Measurements from ENCODE around the gene NCEH1.
"Not testable (repeated sequence)": the region's sequence is repeated elsewhere in the genome, so short reads cannot be mapped to it uniquely, and the experiment has no call there.

Gene NCEH1

DNA sequence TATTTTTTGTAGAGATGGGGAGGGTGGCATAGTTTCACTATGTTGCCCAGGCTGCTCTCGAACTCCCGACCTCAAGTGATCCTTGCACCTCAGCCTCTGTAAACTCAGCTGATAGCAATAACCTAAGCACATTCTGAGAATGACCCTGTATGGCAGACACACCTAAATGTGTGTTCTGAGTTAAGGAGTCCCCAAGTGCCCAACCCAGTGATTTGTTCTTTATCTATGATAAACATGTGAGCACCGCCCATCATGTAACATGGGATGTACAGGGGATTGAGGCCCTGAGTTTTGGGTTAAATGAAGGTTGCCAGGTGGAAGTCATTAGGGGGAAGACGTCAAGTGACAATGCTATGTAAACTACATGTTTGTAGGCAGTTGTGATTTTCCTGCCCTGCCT, 5.7 kb downstream of the NCEH1 start:
- DNase-seq (ENCODE audit: low read depth) = no peak
- H3K9ac ChIP-seq (ENCODE audit: low read length) = no peak overlapping the region
- H3K4me1 ChIP-seq (ENCODE audit: control insufficient read depth, insufficient read depth, low read length) = peaks cover 14% of the 10 kb centered on the region
- no peak overlapping the region for H3K4me3 ChIP-seq (ENCODE audit: low read length)
- no peaks in the 10 kb centered on the region for H3K27me3 ChIP-seq (replicated peaks; ENCODE audit: control insufficient read depth, insufficient read depth, low read length)
- H3K9me3 ChIP-seq (ENCODE audit: control insufficient read depth, low read length) = no peaks in the 10 kb centered on the region
- H3K36me3 ChIP-seq (ENCODE audit: control insufficient read depth, insufficient read depth, low read length, severe bottlenecking) = no peaks in the 10 kb centered on the region

- Histone ChIP-seq H3K27me3 (replicated peaks; ENCODE audit: control insufficient read depth, insufficient read depth, low read length) (no peaks in the 10 kb centered on the region), H3K9me3 (ENCODE audit: control insufficient read depth, low read length) (no peaks in the 10 kb centered on the region), H3K9ac (ENCODE audit: low read length) (no peak overlapping the region), H3K4me3 (ENCODE audit: low read length) (no peak overlapping the region), H3K36me3 (ENCODE audit: control insufficient read depth, insufficient read depth, low read length, severe bottlenecking) (no peaks in the 10 kb centered on the region), H3K4me1 (ENCODE audit: control insufficient read depth, insufficient read depth, low read length) (peaks cover 4% of the 10 kb centered on the region)
- DNase-seq (ENCODE audit: low read depth) = no peak
These were observed 6.9 kb downstream of the NCEH1 start for GRCh38 chr3:172704001-172704400.

GRCh38 chr3:172702731-172703130, 8.1 kb downstream of the NCEH1 start:
- H3K9ac ChIP-seq (ENCODE audit: low read length); H3K4me3 ChIP-seq (ENCODE audit: low read length); H3K27me3 ChIP-seq (replicated peaks; ENCODE audit: control insufficient read depth, insufficient read depth, low read length); DNase-seq (ENCODE audit: low read depth); H3K9me3 ChIP-seq (ENCODE audit: control insufficient read depth, low read length); H3K4me1 ChIP-seq (ENCODE audit: control insufficient read depth, insufficient read depth, low read length); H3K36me3 ChIP-seq (ENCODE audit: control insufficient read depth, insufficient read depth, low read length, severe bottlenecking): not testable (repeated sequence)

DNA sequence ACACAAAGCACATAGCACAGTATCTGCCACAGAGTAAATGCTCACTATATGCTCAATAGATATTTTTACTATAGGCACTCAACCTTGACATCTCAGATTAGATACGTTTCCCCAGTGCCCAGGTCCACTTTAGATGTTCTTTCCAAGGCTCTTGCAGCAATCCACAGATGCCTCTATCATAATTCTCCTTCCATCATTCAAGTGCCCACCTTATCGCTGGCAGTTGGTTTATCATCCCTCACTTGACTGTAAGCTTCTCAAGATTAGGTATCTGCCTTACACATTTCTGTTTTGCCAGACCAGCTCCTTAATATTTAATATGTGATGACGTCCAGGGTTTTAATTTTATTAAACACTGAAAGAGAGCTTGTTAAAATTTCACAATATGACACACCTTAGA, 8.6 kb downstream of the NCEH1 start:
- Histone ChIP-seq H3K9ac (ENCODE audit: low read length) (no peak overlapping the region), H3K9me3 (ENCODE audit: control insufficient read depth, low read length) (no peaks in the 10 kb centered on the region), H3K36me3 (ENCODE audit: control insufficient read depth, insufficient read depth, low read length, severe bottlenecking) (no peaks in the 10 kb centered on the region), H3K27me3 (replicated peaks; ENCODE audit: control insufficient read depth, insufficient read depth, low read length) (no peaks in the 10 kb centered on the region), H3K4me1 (ENCODE audit: control insufficient read depth, insufficient read depth, low read length) (no peaks in the 10 kb centered on the region), H3K4me3 (ENCODE audit: low read length) (no peak overlapping the region)
- no peak for DNase-seq (ENCODE audit: low read depth)

DNA sequence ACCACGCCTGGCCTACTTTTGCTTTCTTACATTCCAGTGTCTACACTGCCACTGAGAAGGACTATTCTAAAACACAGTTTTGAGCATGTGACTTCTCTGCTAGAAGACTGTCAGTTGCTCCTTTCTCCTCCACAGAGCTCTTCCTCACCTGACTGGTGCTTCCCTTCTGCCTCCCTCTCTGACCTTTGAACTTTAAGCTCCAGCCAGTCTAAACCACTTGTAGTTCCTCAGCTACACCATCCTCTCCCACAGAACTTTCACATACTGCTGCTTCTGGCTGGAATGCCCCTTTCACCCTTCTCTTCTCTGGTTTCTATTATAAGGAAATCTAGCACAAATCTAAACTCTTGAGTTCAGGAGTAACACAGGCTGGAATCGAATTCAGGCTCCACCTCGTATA, 9.1 kb downstream of the NCEH1 start:
- H3K4me1 ChIP-seq (ENCODE audit: control insufficient read depth, insufficient read depth, low read length) = no peaks in the 10 kb centered on the region
- no peaks in the 10 kb centered on the region for H3K27me3 ChIP-seq (replicated peaks; ENCODE audit: control insufficient read depth, insufficient read depth, low read length)
- H3K9ac ChIP-seq (ENCODE audit: low read length) = no peak overlapping the region
- H3K36me3 ChIP-seq (ENCODE audit: control insufficient read depth, insufficient read depth, low read length, severe bottlenecking) = no peaks in the 10 kb centered on the region
- H3K4me3 ChIP-seq (ENCODE audit: low read length) = no peak overlapping the region
- no peak for DNase-seq (ENCODE audit: low read depth)
- no peaks in the 10 kb centered on the region for H3K9me3 ChIP-seq (ENCODE audit: control insufficient read depth, low read length)

DNA sequence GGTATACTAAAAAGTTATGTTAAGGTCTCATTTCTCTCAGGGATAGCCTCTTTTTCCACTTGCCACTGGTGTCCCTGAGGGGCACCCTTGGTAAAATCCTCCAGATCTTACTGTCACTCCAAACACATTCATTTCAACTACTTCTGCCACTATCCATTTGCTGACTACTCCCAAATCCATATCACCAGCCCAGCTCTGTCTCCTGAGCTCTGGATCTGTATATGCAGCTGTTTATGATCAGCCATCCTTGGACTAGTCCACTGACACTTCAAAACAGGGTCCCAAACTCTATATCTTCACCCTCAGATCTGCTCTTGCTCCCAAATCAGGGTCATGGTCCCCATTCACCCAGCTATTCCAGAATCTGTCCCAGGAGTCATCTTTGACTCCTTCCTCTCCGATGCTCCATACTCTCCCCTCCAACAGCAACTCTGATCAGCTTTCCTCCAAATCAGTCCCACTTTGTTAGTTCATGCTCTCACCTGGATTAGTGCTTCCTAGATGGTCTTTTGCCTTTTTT, 9.9 kb downstream of the NCEH1 start:
- Histone ChIP-seq H3K4me1 (ENCODE audit: control insufficient read depth, insufficient read depth, low read length) (no peaks in the 10 kb centered on the region), H3K4me3 (ENCODE audit: low read length) (no peak overlapping the region), H3K36me3 (ENCODE audit: control insufficient read depth, insufficient read depth, low read length, severe bottlenecking) (no peaks in the 10 kb centered on the region), H3K9me3 (ENCODE audit: control insufficient read depth, low read length) (no peaks in the 10 kb centered on the region), H3K27me3 (replicated peaks; ENCODE audit: control insufficient read depth, insufficient read depth, low read length) (no peaks in the 10 kb centered on the region), H3K9ac (ENCODE audit: low read length) (no peak overlapping the region)
- no peak for DNase-seq (ENCODE audit: low read depth)

GRCh38 chr3:172700256-172700655, 10.6 kb downstream of the NCEH1 start:
- Histone ChIP-seq H3K9ac (ENCODE audit: low read length) (no peak overlapping the region), H3K4me1 (ENCODE audit: control insufficient read depth, insufficient read depth, low read length) (no peaks in the 10 kb centered on the region), H3K9me3 (ENCODE audit: control insufficient read depth, low read length) (no peaks in the 10 kb centered on the region), H3K4me3 (ENCODE audit: low read length) (no peak overlapping the region), H3K27me3 (replicated peaks; ENCODE audit: control insufficient read depth, insufficient read depth, low read length) (no peaks in the 10 kb centered on the region), H3K36me3 (ENCODE audit: control insufficient read depth, insufficient read depth, low read length, severe bottlenecking) (no peaks in the 10 kb centered on the region)
- no peak for DNase-seq (ENCODE audit: low read depth)

- H3K27me3 ChIP-seq (replicated peaks; ENCODE audit: control insufficient read depth, insufficient read depth, low read length) = no peaks in the 10 kb centered on the region
- no peaks in the 10 kb centered on the region for H3K9me3 ChIP-seq (ENCODE audit: control insufficient read depth, low read length)
- H3K4me3 ChIP-seq (ENCODE audit: low read length) = no peak overlapping the region
- no peaks in the 10 kb centered on the region for H3K36me3 ChIP-seq (ENCODE audit: control insufficient read depth, insufficient read depth, low read length, severe bottlenecking)
- no peak overlapping the region for H3K9ac ChIP-seq (ENCODE audit: low read length)
- no peaks in the 10 kb centered on the region for H3K4me1 ChIP-seq (ENCODE audit: control insufficient read depth, insufficient read depth, low read length)
- DNase-seq (ENCODE audit: low read depth) = no peak
These were observed 11.8 kb downstream of the NCEH1 start for GRCh38 chr3:172699031-172699430.

GRCh38 chr3:172698631-172699030, 12.2 kb downstream of the NCEH1 start:
- no peaks in the 10 kb centered on the region for H3K36me3 ChIP-seq (ENCODE audit: control insufficient read depth, insufficient read depth, low read length, severe bottlenecking)
- no peaks in the 10 kb centered on the region for H3K9me3 ChIP-seq (ENCODE audit: control insufficient read depth, low read length)
- no peaks in the 10 kb centered on the region for H3K27me3 ChIP-seq (replicated peaks; ENCODE audit: control insufficient read depth, insufficient read depth, low read length)
- no peak overlapping the region for H3K4me3 ChIP-seq (ENCODE audit: low read length)
- H3K4me1 ChIP-seq (ENCODE audit: control insufficient read depth, insufficient read depth, low read length) = no peaks in the 10 kb centered on the region
- no peak overlapping the region for H3K9ac ChIP-seq (ENCODE audit: low read length)
- no peak for DNase-seq (ENCODE audit: low read depth)

DNA sequence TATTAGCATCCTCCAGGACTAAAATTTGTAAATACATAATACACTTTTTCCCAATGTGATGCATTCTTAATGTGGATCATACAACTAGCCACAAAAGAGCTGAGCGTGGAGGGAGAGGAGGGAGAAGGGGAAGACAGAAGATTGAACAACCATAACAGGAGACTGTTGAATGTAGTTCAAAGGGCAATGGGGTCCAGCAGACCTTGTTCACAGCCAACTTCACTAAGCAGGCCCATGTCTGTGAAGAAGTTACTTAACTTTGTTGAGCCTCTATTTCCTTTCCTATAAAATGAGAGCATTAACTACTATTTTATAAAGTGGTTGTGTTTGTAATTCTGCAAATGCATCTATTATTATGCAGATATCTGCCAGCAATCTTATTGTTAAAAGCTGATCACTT, 13.3 kb downstream of the NCEH1 start:
- Histone ChIP-seq H3K9ac (ENCODE audit: low read length) (no peak overlapping the region), H3K4me3 (ENCODE audit: low read length) (no peak overlapping the region), H3K4me1 (ENCODE audit: control insufficient read depth, insufficient read depth, low read length) (no peaks in the 10 kb centered on the region), H3K9me3 (ENCODE audit: control insufficient read depth, low read length) (no peaks in the 10 kb centered on the region), H3K27me3 (replicated peaks; ENCODE audit: control insufficient read depth, insufficient read depth, low read length) (no peaks in the 10 kb centered on the region), H3K36me3 (ENCODE audit: control insufficient read depth, insufficient read depth, low read length, severe bottlenecking) (no peaks in the 10 kb centered on the region)
- no peak for DNase-seq (ENCODE audit: low read depth)

DNA sequence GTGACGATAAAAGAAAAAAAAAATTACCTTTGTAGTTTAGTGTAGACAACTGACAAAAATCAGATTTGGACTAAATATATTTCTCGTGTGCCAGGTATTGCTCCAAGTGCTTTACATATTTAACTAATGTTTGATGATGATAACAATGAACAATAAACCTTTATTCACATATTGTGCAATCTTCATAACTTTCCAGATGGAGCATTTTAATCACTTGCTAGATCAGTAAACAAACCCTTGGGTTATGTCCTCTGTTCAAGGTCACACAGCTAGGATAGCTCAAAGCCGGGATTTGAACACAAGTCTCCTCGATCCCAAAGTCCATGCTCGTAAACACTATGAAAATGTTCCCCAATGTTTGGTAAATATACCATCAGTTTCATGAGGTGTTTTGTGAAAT, 14.5 kb downstream of the NCEH1 start:
- DNase-seq (ENCODE audit: low read depth) = no peak
- Histone ChIP-seq H3K4me3 (ENCODE audit: low read length) (no peak overlapping the region), H3K27me3 (replicated peaks; ENCODE audit: control insufficient read depth, insufficient read depth, low read length) (no peaks in the 10 kb centered on the region), H3K9ac (ENCODE audit: low read length) (no peak overlapping the region), H3K36me3 (ENCODE audit: control insufficient read depth, insufficient read depth, low read length, severe bottlenecking) (no peaks in the 10 kb centered on the region), H3K4me1 (ENCODE audit: control insufficient read depth, insufficient read depth, low read length) (no peaks in the 10 kb centered on the region), H3K9me3 (ENCODE audit: control insufficient read depth, low read length) (no peaks in the 10 kb centered on the region)

DNA sequence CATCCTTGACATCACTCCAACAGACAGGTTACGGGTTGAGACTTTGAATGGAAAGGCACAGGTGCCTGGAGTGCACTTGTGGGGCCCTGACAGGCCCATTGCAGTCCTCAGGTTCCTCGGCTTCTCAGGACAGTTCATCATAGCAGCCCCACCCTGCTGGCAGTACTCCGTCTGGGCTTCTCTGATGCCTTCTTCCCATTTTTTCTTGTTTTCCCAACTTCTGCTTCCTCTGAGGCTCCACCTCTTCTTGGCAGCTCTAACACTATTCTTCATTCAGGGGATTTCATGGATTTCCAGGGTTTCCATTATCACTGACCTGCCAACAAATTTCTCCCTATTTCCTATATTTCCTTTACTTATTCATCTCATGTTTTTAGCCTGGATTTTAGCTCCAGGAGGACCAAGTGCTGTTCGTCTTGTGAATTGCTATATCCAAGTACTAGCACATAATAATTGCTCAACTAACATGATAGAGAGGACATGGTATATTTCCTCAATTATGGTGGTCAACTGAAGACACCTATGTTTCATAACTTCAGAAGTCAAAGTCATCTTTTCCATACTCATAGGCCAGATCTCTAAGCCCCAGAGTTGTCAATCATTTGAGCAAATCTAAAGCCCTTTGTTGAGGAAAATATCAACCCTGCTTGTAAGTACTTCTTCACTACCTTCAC, 16.2 kb downstream of the NCEH1 start:
- no peak overlapping the region for H3K9ac ChIP-seq (ENCODE audit: low read length)
- no peaks in the 10 kb centered on the region for H3K27me3 ChIP-seq (replicated peaks; ENCODE audit: control insufficient read depth, insufficient read depth, low read length)
- no peak overlapping the region for H3K4me3 ChIP-seq (ENCODE audit: low read length)
- H3K4me1 ChIP-seq (ENCODE audit: control insufficient read depth, insufficient read depth, low read length) = no peaks in the 10 kb centered on the region
- no peaks in the 10 kb centered on the region for H3K9me3 ChIP-seq (ENCODE audit: control insufficient read depth, low read length)
- no peaks in the 10 kb centered on the region for H3K36me3 ChIP-seq (ENCODE audit: control insufficient read depth, insufficient read depth, low read length, severe bottlenecking)
- no peak for DNase-seq (ENCODE audit: low read depth)
